OCI-LY7 (cell line): ENCODE measurements around the gene PAMR1. TPM values are rescaled to one million over a fixed set of nuclear protein-coding genes. Genes with fewer than 3 reads are reported as not detected.

Source experiments
- BruUV-seq: library from RNA; stranded (reverse); fragments of 400-500 nt; replicated peaks from 2 replicates; lab custom pipeline; 2021; lab: Mats Ljungman, UMichigan
- CTCF ChIA-PET: fragments of 300-600 bp; sonication (Branson Sonifier 250); formaldehyde crosslinking; loops from one replicate; lab custom pipeline; 2022; ENCODE audit warnings: antibody characterized with exemption; ENCODE audit not compliant: unreplicated experiment; lab: Charles Lee
- POLR2A ChIA-PET: fragments of 300-600 bp; sonication (Branson Sonifier 250); formaldehyde crosslinking; loops from one replicate; lab custom pipeline; 2022; ENCODE audit warnings: antibody characterized with exemption; lab: Charles Lee
- DNase-seq: peaks from one replicate; pipeline ENCODE4 v3.0.0-alpha.2; 2015; ENCODE audit warnings: low spot score
- H2AFZ ChIP-seq: fragments of 200-600 bp; sonication (generic), shearing (Covaris generic); 2 replicates; pipeline ENCODE4 v1.6.1; 2014; ENCODE audit warnings: mild to moderate bottlenecking, antibody characterized with exemption, low read length, moderate library complexity
- H3K27ac ChIP-seq: fragments of 200-600 bp; sonication (generic); 2 replicates; pipeline ENCODE4 v1.5.1; 2014; ENCODE audit warnings: mixed run types, low read depth, mild to moderate bottlenecking, moderate library complexity, low read length, inconsistent platforms; ENCODE audit not compliant: poor library complexity, severe bottlenecking
- H3K36me3 ChIP-seq: fragments of 200-600 bp; sonication (generic); 2 replicates; pipeline ENCODE4 v1.6.1; 2014; ENCODE audit warnings: mild to moderate bottlenecking, antibody characterized with exemption, low read length, moderate library complexity, mixed read lengths; ENCODE audit not compliant: insufficient read depth
- H3K4me1 ChIP-seq: fragments of 200-600 bp; sonication (generic); 2 replicates; pipeline ENCODE4 v1.5.1; 2014; ENCODE audit warnings: mild to moderate bottlenecking, low read length; ENCODE audit not compliant: insufficient read depth, poor library complexity, severe bottlenecking
- H3K4me2 ChIP-seq: fragments of 200-600 bp; sonication (generic); 2 replicates; pipeline ENCODE4 v1.6.1; 2014; ENCODE audit warnings: mild to moderate bottlenecking, low read length
- H3K4me3 ChIP-seq: fragments of 200-600 bp; sonication (generic); 2 replicates; pipeline ENCODE4 v1.5.1; 2014; ENCODE audit warnings: mild to moderate bottlenecking, low read depth, low read length; ENCODE audit not compliant: poor library complexity, severe bottlenecking
- H3K79me2 ChIP-seq: fragments of 200-600 bp; sonication (generic); 2 replicates; pipeline ENCODE4 v1.6.1; 2016; ENCODE audit warnings: low read depth, mild to moderate bottlenecking, low read length, moderate library complexity, mixed read lengths; ENCODE audit not compliant: insufficient read depth
- H3K9me2 ChIP-seq: fragments of 200-600 bp; sonication (generic); 2 replicates; pipeline ENCODE4 v1.6.1; 2016; ENCODE audit warnings: mild to moderate bottlenecking, low read length, mixed read lengths; ENCODE audit not compliant: insufficient read depth
- H3K9me3 ChIP-seq: fragments of 200-600 bp; sonication (generic); 2 replicates; pipeline ENCODE4 v1.6.1; 2014; ENCODE audit warnings: mild to moderate bottlenecking, mixed run types, low read length, mixed read lengths
- H4K20me1 ChIP-seq: fragments of 200-600 bp; sonication (generic); 2 replicates; pipeline ENCODE4 v1.6.1; 2014; ENCODE audit warnings: mild to moderate bottlenecking, antibody characterized with exemption, low read length, moderate library complexity, mixed read lengths; ENCODE audit not compliant: insufficient read depth
- CTCF ChIP-seq: fragments of 200-600 bp; sonication (generic); conservative IDR thresholded peaks from 2 replicates; pipeline ENCODE4 v1.5.1; 2014; ENCODE audit warnings: mild to moderate bottlenecking, antibody characterized with exemption, low read length, moderate library complexity, mixed read lengths
- EZH2phosphoT487 ChIP-seq: fragments of 200-600 bp; sonication (generic); IDR thresholded peaks from 2 replicates; pipeline ENCODE4 v1.6.1; 2018; ENCODE audit warnings: low read depth, borderline replicate concordance, mild to moderate bottlenecking, mixed run types, antibody characterized with exemption, low read length, moderate library complexity, mixed read lengths
- intact Hi-C: fragments of 100-400 bp; cut with micrococcal nuclease; formaldehyde crosslinking; loops from one replicate; pipeline ENCODE4 v1.10.0; 2022; ENCODE audit not compliant: unreplicated experiment
- total RNA-seq, 2 experiments: library from RNA; depleted of rRNA in 1 of 2; stranded (reverse); fragments of >200 nt in 1 of 2; shearing (Covaris generic) in 1 of 2; gene quantifications; 2 replicates each; pipeline ENCODE4 v1.2.3, GENCODE V29; 2014 to 2022

The PAMR1 gene
- total RNA-seq, 2 experiments from 2014 or later: not detected

GRCh38 chr11:35393098-35393497 is 132.3 kb downstream of the PAMR1 start:
- Histone ChIP-seq H3K4me2 (no peak overlapping the region), H3K27ac (no peak overlapping the region), H3K4me3 (no peak overlapping the region), H3K36me3 (no peaks in the 10 kb centered on the region), H4K20me1 (no peaks in the 10 kb centered on the region), H3K79me2 (no peaks in the 10 kb centered on the region), H3K9me3 (no peaks in the 10 kb centered on the region), H3K4me1 (peaks cover 13% of the 10 kb centered on the region), H3K9me2 (no peaks in the 10 kb centered on the region), H2AFZ (no peak overlapping the region)
- DNase-seq: no peak
- POLR2A ChIA-PET: interaction anchor here (1.3 kb wide), 1 partner anchor 11 kb away, joined by 8 read pairs; no protein-coding TSS in a partner anchor
- CTCF ChIA-PET: no interaction called here
- no TSS peak for BruUV-seq
- no peak for TF ChIP-seq EZH2phosphoT487
- TF ChIP-seq CTCF: no peak
- intact Hi-C loops: loop anchor here (2.0 to 5.0 kb wide), 3 partner anchors 81 to 881 kb away; partner anchors contain the start of gene ELF5

GRCh38 chr11:35391922-35392688 is 133.3 kb downstream of the PAMR1 start:
- intact Hi-C loops: loop anchor here (1.0 to 5.0 kb wide), 6 partner anchors 80 to 880 kb away; partner anchors contain the start of gene ELF5
- BruUV-seq: no TSS peak
- no peak overlapping the region for H3K27ac ChIP-seq
- H3K4me2 ChIP-seq: peak overlapping the region; percentile 27
- no peaks in the 10 kb centered on the region for H3K9me3 ChIP-seq
- H3K79me2 ChIP-seq: no peaks in the 10 kb centered on the region
- POLR2A ChIA-PET: interaction anchor here (1.2 kb wide), 1 partner anchor 14 kb away, joined by 3 read pairs; no protein-coding TSS in a partner anchor
- peak; percentile 70 for DNase-seq
- no peaks in the 10 kb centered on the region for H3K36me3 ChIP-seq
- no peaks in the 10 kb centered on the region for H4K20me1 ChIP-seq
- H3K4me1 ChIP-seq: peaks cover 13% of the 10 kb centered on the region
- TF ChIP-seq EZH2phosphoT487 (no peak), CTCF (peak; percentile 97)
- H3K9me2 ChIP-seq: no peaks in the 10 kb centered on the region
- H3K4me3 ChIP-seq: no peak overlapping the region
- CTCF ChIA-PET: interaction anchor here (0.5 kb wide), 1 partner anchor 33 kb away, joined by 3 read pairs; no protein-coding TSS in a partner anchor
- H2AFZ ChIP-seq: peak overlapping the region; percentile 30; the same call in 1 of the 2 replicates
